GM12864 (cell line): ENCODE data around the gene DTX4.

Experiments
- DNase-seq: peaks from one replicate; pipeline ENCODE4 v3.0.0-alpha.2; 2011; ENCODE audit warnings: low read depth
- H3K4me3 ChIP-seq: 2 replicates; pipeline ENCODE4 v1.5.1; 2011; ENCODE audit warnings: mild to moderate bottlenecking, low read depth, low read length, control low read depth
- CTCF ChIP-seq: IDR thresholded peaks from 2 replicates; pipeline ENCODE4 v1.5.1; 2011; ENCODE audit warnings: low read depth, mild to moderate bottlenecking, moderate library complexity, low read length, control low read depth, inconsistent platforms; ENCODE audit errors: missing control alignments

DTX4 gene

DNA sequence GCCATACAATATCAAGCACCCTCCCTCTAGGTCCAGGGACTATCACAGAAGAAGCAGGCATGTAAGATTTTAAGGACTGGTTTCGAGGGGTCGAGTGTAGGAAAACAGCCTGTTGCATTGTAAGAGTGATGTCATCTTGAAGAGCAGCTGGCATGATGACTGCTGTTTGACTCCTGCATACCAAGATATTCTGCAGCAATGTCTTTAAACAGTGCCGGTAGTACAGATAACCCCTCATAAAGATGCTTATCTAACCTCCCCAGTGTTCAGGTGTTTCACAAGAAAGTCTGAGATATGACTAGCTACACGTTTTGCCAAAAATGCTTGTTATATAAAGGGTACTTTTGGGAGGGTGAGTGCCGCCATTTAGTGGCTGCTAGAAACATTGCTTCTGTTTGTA, 17.3 kb upstream of the DTX4 start:
- no peak overlapping the region for H3K4me3 ChIP-seq
- no peak for TF ChIP-seq CTCF
- DNase-seq: no peak

DNA sequence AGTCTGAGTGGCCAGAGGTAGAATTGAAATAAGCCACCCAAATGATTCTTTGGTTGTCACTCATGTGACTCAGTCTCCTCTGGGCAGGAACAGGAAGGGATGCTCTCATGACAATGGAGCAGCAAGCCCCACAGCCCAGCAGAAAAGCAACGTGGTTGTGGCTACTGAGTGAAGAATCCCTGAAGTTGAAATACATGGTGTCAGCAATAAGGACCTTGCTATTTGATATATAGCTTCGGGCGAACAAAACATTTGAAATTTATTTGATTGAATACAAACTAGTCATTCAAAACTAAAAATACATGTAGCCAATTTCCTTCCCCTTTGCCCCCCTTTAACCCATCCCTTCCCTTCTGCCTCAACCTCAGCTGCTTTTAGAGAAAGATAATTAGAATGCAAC, 14.5 kb upstream of the DTX4 start:
- no peak for TF ChIP-seq CTCF
- DNase-seq: no peak
- H3K4me3 ChIP-seq: no peak overlapping the region

- peak; percentile 84 for TF ChIP-seq CTCF
- no peak overlapping the region for H3K4me3 ChIP-seq
- DNase-seq: peak; percentile 56
These were observed 13.5 kb upstream of the DTX4 start for GRCh38 chr11:59158206-59159068.

- TF ChIP-seq CTCF: no peak
- no peak overlapping the region for H3K4me3 ChIP-seq
- DNase-seq: no peak
These were observed 7.9 kb upstream of the DTX4 start for GRCh38 chr11:59164028-59164427.

DNA sequence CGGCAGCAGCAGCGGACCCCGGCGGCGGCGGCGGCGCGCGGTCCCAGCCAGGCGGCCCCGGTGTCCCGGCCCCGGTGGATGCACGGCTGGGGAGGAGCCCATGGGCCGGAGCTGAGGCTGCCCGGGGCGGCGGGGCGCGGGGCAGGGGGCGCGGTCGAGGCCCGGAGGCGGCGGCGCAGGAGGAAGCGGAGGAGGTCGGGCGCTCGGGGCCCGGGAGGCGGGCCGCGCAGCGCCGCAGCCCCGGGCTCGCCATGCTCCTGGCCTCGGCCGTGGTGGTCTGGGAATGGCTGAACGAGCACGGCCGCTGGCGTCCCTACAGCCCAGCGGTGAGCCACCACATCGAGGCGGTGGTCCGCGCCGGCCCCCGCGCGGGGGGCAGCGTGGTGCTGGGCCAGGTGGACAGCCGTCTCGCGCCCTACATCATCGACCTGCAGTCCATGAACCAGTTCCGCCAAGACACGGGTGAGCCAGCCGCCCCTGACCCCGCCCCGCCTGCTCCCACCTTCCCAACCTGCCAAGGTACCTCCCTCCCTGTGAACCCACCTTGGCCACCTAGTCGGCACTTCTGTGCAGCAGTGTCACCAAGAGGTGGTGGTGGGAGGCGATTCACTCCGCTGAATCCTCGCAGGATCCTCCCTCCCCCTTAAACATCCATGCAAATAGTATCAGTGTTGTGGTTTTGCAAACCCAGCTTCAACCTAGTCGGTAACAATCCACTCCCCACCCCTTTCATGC, 580 bp downstream of the DTX4 start:
- TF ChIP-seq CTCF: peak; percentile 3
- peak overlapping the region; percentile 79 for H3K4me3 ChIP-seq
- DNase-seq: peak; percentile 59

- DNase-seq: no peak
- TF ChIP-seq CTCF: no peak
- peak overlapping the region; percentile 79 for H3K4me3 ChIP-seq
These were observed 1.4 kb downstream of the DTX4 start for GRCh38 chr11:59173080-59173963.
